ENCODE data around the gene ADGRG7.

DNA sequence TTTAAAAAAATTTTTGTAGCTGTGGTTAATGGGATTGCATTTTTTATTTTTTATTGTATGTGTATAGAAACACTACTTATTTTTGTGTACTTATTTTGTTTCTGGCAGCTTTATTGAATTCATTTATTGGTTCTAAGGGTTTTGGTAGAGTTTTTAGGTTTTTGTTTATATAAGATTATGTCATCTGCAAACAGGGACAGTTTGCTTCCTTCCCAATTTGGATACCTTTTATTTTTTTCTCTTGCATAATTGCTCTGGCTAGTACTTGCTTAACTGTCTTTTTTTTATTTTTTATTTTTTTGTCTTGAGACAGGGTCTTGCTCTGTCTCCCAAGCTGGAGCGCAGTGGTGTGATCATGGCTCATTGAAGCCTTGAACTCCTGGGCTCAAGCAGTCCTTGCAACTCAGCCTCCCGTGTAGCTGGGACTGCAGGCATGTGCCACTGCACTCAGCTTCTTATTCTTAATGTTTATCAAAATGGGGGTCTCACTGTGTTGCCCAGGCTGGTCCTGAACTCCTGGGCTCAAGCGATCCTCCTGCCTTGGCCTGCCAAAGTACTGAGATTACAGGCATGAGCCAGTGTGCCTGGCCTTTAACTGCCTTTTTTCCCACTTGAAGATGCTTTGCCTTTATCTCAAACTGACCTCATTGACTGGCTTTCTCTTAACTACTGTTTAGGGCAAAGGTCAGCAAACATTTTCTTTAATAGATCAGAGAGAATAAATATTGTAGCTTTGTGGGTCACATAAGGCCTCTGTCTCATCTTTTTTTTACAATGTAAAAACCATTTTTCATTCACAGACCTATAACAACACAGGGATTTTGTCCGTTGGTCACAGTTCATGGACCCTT lies 108.5 kb downstream of the ADGRG7 start:
- TF ChIP-seq HDAC2 (IDR thresholded peaks at IDR 0.05), result no peak
- TF ChIP-seq, protein P1, sequence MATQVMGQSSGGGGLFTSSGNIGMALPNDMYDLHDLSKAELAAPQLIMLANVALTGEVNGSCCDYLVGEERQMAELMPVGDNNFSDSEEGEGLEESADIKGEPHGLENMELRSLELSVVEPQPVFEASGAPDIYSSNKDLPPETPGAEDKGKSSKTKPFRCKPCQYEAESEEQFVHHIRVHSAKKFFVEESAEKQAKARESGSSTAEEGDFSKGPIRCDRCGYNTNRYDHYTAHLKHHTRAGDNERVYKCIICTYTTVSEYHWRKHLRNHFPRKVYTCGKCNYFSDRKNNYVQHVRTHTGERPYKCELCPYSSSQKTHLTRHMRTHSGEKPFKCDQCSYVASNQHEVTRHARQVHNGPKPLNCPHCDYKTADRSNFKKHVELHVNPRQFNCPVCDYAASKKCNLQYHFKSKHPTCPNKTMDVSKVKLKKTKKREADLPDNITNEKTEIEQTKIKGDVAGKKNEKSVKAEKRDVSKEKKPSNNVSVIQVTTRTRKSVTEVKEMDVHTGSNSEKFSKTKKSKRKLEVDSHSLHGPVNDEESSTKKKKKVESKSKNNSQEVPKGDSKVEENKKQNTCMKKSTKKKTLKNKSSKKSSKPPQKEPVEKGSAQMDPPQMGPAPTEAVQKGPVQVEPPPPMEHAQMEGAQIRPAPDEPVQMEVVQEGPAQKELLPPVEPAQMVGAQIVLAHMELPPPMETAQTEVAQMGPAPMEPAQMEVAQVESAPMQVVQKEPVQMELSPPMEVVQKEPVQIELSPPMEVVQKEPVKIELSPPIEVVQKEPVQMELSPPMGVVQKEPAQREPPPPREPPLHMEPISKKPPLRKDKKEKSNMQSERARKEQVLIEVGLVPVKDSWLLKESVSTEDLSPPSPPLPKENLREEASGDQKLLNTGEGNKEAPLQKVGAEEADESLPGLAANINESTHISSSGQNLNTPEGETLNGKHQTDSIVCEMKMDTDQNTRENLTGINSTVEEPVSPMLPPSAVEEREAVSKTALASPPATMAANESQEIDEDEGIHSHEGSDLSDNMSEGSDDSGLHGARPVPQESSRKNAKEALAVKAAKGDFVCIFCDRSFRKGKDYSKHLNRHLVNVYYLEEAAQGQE (IDR thresholded peaks at IDR 0.05), result no peak
